ENCODE measurements around the gene BBS7.

BBS7 gene

DNA sequence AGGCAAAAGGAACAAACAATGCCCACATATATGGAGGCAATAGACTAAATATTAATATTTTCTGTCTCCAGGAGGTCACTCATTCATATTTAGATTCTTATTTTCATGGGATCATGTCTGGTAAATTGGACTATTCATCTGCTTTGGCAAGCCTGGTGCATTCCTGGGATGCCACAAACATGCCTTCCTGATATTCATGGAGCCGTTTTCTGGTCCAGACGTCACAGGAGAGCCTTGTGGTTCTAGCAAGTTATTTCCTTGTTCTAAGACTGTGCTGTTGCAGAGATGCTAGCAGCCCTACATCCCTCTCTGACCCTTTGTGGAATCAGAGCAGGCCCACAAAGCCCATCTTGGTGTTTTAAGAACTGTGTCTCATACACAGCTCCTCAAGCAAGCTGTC is 85.3 kb downstream of the BBS7 start:
- TF ChIP-seq, protein P1, sequence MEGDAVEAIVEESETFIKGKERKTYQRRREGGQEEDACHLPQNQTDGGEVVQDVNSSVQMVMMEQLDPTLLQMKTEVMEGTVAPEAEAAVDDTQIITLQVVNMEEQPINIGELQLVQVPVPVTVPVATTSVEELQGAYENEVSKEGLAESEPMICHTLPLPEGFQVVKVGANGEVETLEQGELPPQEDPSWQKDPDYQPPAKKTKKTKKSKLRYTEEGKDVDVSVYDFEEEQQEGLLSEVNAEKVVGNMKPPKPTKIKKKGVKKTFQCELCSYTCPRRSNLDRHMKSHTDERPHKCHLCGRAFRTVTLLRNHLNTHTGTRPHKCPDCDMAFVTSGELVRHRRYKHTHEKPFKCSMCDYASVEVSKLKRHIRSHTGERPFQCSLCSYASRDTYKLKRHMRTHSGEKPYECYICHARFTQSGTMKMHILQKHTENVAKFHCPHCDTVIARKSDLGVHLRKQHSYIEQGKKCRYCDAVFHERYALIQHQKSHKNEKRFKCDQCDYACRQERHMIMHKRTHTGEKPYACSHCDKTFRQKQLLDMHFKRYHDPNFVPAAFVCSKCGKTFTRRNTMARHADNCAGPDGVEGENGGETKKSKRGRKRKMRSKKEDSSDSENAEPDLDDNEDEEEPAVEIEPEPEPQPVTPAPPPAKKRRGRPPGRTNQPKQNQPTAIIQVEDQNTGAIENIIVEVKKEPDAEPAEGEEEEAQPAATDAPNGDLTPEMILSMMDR (IDR thresholded peaks at IDR 0.05; ENCODE audit: low read depth, low read length, missing control alignments): no peak
- no peak overlapping the region for H3K4me3 ChIP-seq (replicated peaks; ENCODE audit: low read depth, low read length)
- DNase-seq (ENCODE audit: extremely low read depth, low read depth): no peak

DNA sequence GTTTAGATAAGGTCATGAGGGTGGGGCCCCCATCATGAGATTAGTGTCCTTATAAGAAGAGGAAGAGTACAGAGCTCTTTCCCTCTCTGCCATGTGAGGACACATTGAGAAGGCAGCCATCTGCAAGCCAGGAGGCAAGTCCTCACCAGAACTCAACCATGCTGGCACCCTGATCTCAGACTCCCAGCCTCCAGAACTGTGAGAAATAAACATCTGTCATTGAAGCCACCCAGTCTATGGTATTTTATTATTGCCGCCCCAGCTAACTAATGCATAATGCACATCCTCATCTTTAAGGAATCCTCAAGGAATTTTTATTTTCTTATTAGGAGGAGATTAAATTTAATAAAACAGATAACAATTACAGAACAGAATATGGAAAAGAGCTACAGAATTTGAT is 85.9 kb downstream of the BBS7 start:
- TF ChIP-seq, protein P1 (IDR thresholded peaks at IDR 0.05; ENCODE audit: low read depth, low read length, missing control alignments): no peak
- no peak for DNase-seq (ENCODE audit: extremely low read depth, low read depth)
- H3K4me3 ChIP-seq (replicated peaks; ENCODE audit: low read depth, low read length): no peak overlapping the region

DNA sequence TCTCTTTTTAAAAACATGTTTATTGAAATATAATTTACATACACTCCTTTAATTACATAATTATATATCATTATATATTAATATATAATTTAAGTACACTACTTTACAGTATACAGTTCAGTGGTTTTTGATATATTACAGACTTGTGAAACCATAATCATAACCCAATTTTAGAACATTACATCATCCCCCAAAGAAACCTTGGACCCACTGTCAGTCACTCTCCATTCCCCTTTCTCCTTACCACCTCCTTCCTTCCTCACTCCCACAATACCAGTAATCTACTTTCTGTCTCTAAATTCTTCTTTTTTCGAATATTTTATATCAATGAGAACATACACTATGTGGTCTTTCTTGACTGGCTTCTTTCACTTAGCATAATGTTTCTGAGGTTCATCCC is 87.1 kb downstream of the BBS7 start:
- TF ChIP-seq, protein P1 (IDR thresholded peaks at IDR 0.05; ENCODE audit: low read depth, low read length, missing control alignments): no peak
- DNase-seq (ENCODE audit: extremely low read depth, low read depth): no peak
- no peak overlapping the region for H3K4me3 ChIP-seq (replicated peaks; ENCODE audit: low read depth, low read length)

DNA sequence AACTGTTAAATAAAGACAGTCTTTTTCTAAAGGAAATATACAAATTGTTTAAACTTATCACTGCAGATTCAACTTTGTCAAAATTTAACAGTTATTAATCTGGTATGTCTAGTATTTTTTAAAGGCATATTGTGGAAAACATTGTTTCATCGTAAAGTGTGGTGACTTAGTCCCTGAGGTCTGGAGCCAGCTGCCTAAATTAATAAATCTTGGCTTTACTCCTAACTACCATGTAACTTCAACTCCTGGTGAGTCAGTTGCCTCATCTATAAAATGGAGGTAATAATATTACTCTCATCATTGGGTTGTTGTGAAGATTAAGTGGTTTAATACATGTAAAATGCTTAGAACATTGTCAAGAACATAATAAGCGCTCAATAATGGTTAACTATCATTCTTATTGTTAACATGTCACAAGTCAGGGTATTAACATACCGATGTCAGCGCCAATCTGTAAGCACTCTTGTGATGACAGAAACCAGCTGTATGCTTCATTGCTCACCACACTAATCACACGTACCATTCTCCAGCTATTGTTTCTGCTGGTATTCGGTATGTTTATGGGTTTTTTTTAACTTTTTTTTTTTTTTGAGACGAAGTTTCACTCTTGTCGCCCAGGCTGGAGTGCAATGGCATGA is 91.2 kb downstream of the BBS7 start:
- DNase-seq (ENCODE audit: extremely low read depth, low read depth): no peak
- TF ChIP-seq, protein P1 (IDR thresholded peaks at IDR 0.05; ENCODE audit: low read depth, low read length, missing control alignments): no peak

DNA sequence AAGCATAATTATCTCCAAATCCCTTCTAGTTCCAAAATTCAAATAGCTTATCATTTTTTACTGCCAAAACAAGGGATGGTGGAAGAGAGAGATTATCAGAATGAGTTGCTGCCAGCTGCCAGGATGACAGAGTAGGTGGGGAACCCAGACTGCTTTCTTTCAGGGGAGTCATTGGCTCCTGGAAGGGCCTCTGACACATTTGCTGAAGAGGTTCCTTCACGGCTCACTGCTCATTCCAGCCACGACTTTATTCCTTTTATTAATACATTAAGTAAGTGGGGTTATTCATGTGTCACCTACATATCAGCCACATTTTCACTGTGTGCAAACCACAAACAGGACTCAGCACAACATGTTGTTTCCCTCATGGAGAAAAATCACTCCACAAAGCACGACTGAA is 92.6 kb downstream of the BBS7 start:
- TF ChIP-seq, protein P1 (IDR thresholded peaks at IDR 0.05; ENCODE audit: low read depth, low read length, missing control alignments): no peak
- no peak for DNase-seq (ENCODE audit: extremely low read depth, low read depth)
- H3K4me3 ChIP-seq (replicated peaks; ENCODE audit: low read depth, low read length): no peak overlapping the region

More for the DNA sequence above, 91.2 kb downstream of the BBS7 start:
- no peak overlapping the region for H3K4me3 ChIP-seq (replicated peaks; ENCODE audit: low read depth, low read length)

DNA sequence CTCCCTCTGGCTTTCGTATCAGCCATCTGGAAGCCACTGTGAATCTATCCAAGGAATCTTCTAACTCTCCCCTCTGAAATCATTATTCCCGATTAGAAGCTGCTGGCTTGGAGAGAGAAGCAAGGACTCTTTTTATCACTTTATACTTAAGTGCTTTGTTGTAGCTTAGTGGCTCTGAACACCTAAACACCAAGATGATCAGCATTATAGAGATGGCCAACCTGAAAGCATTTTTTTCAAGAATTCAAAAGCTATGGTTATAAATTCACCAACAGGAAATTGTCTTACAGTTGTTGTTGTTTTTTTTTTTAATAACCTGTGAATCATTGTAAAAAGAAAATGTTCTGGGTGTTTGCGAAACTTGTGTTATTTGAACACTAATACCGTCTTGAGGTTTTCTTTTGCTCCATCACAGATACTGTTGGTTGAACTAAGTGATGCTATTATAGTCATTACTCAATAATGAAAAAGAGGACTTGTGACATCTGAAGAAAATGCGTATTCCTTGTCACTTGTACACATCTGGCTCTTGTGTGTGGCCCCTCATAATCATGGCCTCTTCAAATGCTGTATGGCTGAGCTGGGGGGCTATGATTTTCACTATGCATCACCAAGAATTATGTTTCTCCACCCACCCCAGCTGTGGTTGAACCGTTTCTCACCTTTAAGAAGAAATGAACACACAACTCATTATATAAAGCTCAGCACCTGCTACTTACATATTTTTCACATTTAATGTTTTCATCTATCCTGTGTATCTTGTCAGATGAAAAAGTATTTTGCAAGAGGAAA is 93.5 kb downstream of the BBS7 start:
- TF ChIP-seq, protein P1 (IDR thresholded peaks at IDR 0.05; ENCODE audit: low read depth, low read length, missing control alignments): no peak
- DNase-seq (ENCODE audit: extremely low read depth, low read depth): no peak
- H3K4me3 ChIP-seq (replicated peaks; ENCODE audit: low read depth, low read length): no peak overlapping the region
